GM18520 (cell line): ENCODE data around the gene PCIF1.
"Not testable (repeated sequence)": the region's sequence is repeated elsewhere in the genome, so short reads cannot be mapped to it uniquely, and the experiment has no call there.

Source experiments
- ATAC-seq: cut with Tn5 transposase; IDR thresholded peaks from one replicate; pipeline ENCODE4 v1.9.1; 2021; ENCODE audit not compliant: unreplicated experiment

PCIF1 gene

GRCh38 chr20:45946149-45946970 is 11.9 kb downstream of the PCIF1 start:
- no peak for ATAC-seq

DNA sequence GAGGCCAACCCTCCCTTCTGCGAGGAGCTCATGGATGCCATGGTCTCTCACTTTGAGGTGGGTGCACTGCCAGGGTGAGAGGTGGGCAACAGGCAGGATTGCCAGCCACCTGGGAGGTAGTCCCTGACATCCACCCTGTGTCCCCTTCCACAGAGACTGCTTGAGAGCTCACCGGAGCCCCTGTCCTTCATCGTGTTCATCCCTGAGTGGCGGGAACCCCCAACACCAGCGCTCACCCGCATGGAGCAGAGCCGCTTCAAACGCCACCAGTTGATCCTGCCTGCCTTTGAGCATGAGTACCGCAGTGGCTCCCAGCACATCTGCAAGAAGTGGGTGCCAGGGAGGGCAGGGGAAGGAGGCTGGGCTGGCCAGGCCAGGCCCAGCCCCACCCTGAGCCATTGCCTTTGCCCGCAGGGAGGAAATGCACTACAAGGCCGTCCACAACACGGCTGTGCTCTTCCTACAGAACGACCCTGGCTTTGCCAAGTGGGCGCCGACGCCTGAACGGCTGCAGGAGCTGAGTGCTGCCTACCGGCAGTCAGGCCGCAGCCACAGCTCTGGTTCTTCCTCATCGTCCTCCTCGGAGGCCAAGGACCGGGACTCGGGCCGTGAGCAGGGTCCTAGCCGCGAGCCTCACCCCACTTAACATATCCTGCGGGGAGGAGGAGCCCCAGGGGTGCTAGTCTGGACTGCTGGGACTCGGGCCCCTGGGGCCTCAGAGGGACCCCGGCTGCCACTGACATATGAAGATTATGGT is 12.8 kb downstream of the PCIF1 start:
- no peak for ATAC-seq

DNA sequence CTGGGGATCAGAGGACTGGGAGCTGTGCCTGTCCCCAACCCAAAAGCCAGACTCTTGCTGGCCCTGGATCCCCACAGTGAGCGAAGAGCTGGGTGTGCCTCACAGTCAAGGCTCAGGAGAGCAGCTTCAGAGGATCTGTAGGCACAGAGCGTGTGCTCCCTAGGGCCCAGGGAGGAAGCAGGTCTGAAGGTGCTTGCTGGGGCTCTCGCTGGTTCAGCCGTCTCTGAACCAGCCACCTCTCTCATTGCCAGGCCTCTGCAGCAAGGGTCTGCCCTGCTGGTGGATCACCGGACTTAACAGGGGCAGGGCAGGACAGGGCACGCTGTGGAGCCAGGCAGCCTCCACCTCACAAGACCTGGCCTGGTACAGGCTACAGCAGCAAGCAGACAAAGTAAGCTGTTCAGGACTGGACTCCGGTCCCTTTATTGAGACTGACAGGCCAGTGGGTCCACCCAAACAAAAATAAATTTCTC is 13.8 kb downstream of the PCIF1 start:
- ATAC-seq: no peak

- no peak for ATAC-seq
Measured at GRCh38 chr20:45948742-45949541, 14.5 kb downstream of the PCIF1 start.

- no peak for ATAC-seq
Measured at GRCh38 chr20:45949542-45950329, 15.3 kb downstream of the PCIF1 start.

- ATAC-seq: no peak
Measured at GRCh38 chr20:45950330-45950646, 15.8 kb downstream of the PCIF1 start.

- ATAC-seq: no peak
Measured at GRCh38 chr20:45951925-45952834, 17.7 kb downstream of the PCIF1 start.

GRCh38 chr20:45952861-45953260 is 18.4 kb downstream of the PCIF1 start:
- no peak for ATAC-seq

- ATAC-seq: no peak
Measured at GRCh38 chr20:45953672-45954071, 19.2 kb downstream of the PCIF1 start.

DNA sequence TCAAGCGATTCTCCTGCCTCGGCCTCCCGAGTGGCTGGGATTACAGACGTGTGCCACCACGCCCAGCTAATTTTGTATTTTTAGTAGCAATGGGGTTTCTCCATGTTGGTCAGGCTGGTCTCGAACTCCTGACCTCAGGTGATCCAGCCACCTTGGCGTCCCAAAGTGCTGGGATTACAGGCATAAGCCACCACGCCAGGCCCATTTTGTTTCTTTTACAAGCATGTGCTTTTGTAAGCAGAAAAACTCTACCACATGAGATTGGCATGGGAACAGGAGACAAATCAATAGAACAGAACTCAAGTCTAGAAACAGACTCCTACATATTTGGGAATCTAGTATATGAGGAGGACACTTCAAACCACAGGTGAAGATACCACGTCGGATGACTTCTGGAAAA is 21.8 kb downstream of the PCIF1 start:
- ATAC-seq: not testable (repeated sequence)

DNA sequence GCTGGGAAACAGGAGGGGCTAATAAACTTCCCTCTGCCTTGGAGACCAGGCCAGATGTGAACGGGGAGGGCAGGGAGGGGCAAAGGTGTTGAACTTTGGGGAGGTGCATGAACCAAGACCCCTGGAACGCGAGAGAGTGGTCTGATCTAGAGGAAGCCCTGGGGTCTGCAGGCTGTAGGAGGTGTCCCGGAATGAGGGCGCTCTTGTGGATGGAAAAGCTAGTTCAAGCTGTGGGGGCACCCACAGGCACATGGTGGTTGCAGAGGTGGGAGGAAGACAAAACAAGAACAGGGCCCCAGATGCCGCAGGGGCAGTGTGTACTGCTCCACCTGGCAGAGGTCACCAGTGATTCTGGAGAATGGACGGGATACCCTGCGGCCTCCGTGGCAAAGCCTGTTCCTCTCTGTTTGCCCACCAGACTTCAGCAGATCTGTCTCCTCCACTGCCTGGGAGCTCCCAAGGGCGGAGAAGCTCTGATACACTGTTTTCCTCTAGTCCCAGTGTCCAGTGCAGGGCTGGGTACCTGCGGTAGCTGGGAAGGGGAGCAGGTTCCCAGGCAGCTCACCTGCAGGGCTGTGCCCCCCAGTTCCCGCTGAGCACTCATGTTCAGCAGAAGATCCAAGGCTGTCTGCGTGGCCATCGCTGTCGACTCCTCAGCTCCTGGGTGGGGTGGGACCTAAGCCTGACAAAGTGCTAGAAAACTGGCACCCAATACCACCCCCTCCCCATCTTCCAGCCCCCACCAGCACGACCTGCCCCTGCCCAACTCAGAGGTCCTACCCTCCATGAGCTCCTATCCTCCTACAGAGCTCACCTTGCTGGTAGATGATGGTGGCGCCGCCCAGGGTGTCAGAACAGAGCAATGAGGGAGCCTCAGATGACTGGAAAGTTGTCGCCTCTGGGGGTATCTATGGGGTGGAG is 22.8 kb downstream of the PCIF1 start:
- ATAC-seq: no peak

DNA sequence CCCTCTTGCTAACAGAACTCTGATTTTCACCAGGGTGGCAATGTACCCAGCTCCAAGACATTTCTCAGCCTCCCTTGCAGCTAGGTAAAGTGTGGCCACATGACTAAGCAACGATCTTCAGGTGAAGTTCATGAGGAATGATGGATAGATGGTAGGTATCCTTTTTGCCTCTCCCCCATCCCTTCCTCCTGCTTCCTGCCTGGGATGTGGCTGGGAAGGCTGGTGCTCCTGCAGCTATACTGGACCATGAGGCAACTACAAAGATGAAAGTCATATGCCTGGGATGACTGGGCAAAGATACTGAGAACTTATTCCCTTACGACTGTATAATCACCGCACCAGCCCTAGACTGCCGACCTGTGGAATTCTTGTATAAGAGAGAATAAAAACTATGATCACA is 24.1 kb downstream of the PCIF1 start:
- ATAC-seq: no peak

DNA sequence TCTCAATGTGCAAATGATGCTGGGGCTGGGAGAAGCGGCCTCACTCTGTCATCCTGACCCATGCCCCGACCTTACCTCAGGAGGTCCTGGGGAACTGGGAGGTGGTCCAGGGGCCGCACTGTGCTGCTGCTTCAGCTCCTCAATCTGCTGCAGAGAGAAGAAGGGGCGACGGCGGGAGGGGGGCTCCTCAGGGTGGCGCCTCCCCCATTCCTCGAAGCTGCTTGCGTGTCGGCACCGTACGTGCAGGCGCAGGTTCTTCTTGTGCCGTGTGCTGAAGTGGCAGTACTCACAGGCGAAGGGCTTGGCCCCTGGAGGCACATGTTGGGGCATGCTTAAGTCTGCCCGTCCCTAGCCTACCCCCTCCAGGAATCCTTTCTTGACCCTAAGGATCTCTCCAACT is 24.6 kb downstream of the PCIF1 start:
- ATAC-seq: no peak

- ATAC-seq: no peak
Measured at GRCh38 chr20:45959956-45960630, 25.6 kb downstream of the PCIF1 start.

- ATAC-seq: no peak
Measured at GRCh38 chr20:45962031-45962755, 27.7 kb downstream of the PCIF1 start.

DNA sequence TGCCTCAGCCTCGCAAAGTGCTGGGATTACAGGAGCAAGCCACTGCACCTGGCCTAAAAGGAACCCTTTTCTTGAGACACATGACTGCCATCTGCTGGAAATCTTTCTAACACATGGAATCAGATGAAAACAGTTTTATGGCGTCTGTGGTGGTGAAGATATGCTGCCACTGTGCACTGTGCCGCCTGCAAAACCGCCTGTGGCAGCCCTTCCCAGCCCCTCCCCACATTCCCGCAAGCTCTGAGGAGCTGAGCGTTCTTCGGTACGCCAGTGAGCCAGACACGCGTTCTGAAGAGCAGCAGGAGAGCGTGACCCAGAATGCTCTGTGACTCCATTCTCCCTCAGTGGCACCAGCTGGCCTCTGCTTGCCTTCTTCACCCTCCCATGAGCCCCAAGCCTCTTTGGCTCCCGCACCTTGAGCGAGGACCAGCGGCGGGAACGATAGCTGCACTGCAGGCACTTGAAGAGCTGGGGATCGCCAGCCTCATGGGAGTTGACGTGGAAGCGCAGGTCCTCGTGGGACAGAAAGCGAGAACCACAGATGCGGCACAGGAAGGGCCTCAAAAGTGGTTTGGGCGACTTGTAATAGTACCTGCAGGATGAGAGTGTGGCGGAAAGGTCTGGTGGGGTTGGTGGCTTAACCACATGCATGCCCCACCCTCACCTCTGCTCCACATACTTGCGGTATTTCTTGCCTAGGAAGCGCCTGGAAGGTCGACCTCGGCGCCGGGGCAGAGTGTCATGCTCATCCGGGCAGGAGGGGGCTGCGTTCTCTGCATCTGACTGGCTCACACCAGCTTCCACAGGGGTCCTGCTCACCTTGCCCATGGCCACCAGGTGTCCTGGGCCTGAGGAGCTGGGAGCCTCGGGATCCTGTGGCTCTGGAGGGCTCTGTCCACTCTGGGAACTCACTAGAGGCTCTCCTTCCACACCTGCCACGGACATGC is 28.8 kb downstream of the PCIF1 start:
- no peak for ATAC-seq
